HFF-Myc (cell line): ENCODE measurements around the gene COL17A1.

ENCODE experiments used
- DNase-seq: peaks from one replicate; pipeline ENCODE4 v3.0.0-alpha.2; 2011; ENCODE audit warnings: low read depth; ENCODE audit errors: extremely low read depth
- H3K4me3 ChIP-seq: replicated peaks from 2 replicates; pipeline ENCODE4 v1.5.1; 2011; ENCODE audit warnings: low read depth, mild to moderate bottlenecking, control low read depth, low read length
- TF ChIP-seq, protein P1 (sequence below): IDR thresholded peaks from 2 replicates; pipeline ENCODE4 v1.5.1; 2012; ENCODE audit warnings: mild to moderate bottlenecking, low read depth, low read length, control low read depth; ENCODE audit errors: missing control alignments

Gene COL17A1

GRCh38 chr10:104109908-104110662 is 24.4 kb upstream of the COL17A1 start:
- TF ChIP-seq, protein P1, sequence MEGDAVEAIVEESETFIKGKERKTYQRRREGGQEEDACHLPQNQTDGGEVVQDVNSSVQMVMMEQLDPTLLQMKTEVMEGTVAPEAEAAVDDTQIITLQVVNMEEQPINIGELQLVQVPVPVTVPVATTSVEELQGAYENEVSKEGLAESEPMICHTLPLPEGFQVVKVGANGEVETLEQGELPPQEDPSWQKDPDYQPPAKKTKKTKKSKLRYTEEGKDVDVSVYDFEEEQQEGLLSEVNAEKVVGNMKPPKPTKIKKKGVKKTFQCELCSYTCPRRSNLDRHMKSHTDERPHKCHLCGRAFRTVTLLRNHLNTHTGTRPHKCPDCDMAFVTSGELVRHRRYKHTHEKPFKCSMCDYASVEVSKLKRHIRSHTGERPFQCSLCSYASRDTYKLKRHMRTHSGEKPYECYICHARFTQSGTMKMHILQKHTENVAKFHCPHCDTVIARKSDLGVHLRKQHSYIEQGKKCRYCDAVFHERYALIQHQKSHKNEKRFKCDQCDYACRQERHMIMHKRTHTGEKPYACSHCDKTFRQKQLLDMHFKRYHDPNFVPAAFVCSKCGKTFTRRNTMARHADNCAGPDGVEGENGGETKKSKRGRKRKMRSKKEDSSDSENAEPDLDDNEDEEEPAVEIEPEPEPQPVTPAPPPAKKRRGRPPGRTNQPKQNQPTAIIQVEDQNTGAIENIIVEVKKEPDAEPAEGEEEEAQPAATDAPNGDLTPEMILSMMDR: no peak
- no peak overlapping the region for H3K4me3 ChIP-seq
- no peak for DNase-seq

DNA sequence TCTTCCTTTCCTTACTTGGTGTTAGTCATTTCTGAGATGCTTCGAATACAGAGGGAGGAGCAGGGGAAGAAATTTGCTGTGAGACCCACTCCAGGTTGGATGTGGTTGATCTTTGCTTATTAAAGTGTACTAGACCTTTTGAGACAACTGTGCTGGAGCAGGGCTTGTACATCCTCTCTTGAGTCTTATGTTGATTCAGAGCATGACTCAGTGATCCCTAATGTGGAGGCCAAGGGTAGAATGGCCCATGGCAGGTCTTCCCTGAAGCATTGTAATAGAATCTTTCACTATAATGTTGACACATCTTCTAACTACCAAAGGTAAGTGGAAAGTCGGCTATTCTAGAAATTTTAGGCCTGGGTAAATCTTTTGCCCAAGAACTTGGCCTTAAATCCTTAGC is 19.2 kb upstream of the COL17A1 start:
- no peak for DNase-seq
- TF ChIP-seq, protein P1: no peak
- no peak overlapping the region for H3K4me3 ChIP-seq

- H3K4me3 ChIP-seq: no peak overlapping the region
- TF ChIP-seq, protein P1: no peak
- DNase-seq: no peak
Measured at GRCh38 chr10:104104418-104104817, 18.7 kb upstream of the COL17A1 start.

DNA sequence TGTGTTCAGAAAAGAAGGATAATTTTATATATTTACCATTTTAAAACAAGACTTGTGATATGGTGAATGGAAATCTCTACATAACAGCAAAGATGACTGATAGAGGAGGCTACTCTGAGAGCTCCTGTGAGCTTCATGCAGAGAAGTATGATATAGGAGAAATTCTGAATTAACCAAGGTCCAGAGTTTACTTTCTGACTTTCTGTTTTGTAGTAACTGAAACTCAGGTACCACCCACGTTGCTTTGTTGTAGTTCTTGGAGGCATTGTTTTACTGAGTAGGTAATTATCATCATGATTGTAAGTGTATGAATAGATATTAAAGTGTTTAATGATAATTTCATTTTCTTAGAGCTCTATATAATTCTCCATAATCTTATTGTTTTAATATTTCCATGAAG is 18.3 kb upstream of the COL17A1 start:
- H3K4me3 ChIP-seq: no peak overlapping the region
- no peak for DNase-seq
- TF ChIP-seq, protein P1: no peak

- TF ChIP-seq, protein P1: no peak
- no peak for DNase-seq
- H3K4me3 ChIP-seq: no peak overlapping the region
Measured at GRCh38 chr10:104101902-104102301, 16.2 kb upstream of the COL17A1 start.

DNA sequence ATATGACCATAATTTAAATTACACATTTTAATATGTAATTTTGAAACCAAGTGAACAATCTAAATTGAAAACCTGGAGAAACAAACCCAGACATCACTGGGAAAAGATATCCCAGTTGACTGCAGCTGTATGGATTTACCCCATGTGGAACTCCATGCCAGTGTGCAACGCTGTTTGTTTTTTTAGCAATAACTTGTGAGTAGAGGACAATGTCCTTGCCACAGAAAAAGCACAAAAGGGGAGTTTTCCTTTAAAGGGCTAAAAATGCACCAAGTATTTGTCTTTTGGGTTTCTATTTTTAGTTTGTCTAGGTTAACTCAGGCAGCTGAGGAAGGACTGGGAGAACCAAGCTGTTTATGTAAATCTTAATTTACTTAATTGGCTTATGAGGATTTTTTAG is 15.1 kb upstream of the COL17A1 start:
- no peak for DNase-seq
- TF ChIP-seq, protein P1: no peak
- H3K4me3 ChIP-seq: no peak overlapping the region

GRCh38 chr10:104099941-104100340 is 14.3 kb upstream of the COL17A1 start:
- TF ChIP-seq, protein P1: no peak
- no peak overlapping the region for H3K4me3 ChIP-seq
- no peak for DNase-seq
